GM12878 (cell line): Measurements from ENCODE around the gene DNAJB6. TPM values are rescaled to one million over a fixed set of nuclear protein-coding genes. Genes with fewer than 3 reads are reported as not detected.

ENCODE experiments used
- ATAC-seq: fragments of 200-7000 bp; cut with Tn5 transposase; 3 replicates; pipeline ENCODE4 v1.9.1; 2020; ENCODE audit warnings: mild to moderate bottlenecking, moderate library complexity
- BruUV-seq: library from RNA; stranded (reverse); fragments of 400-500 nt; replicated peaks from 2 replicates; lab custom pipeline; 2021; lab: Mats Ljungman, UMichigan
- CTCF ChIA-PET: fragments of 300-600 bp; sonication (Branson Sonifier 250); formaldehyde crosslinking; extraction: SDS; loops from one replicate; lab custom pipeline; 2021; ENCODE audit warnings: inconsistent platforms; lab: Yijun Ruan, JAX
- POLR2A ChIA-PET: fragments of 350-600 bp; formaldehyde crosslinking; extraction: SDS; loops from one replicate; lab custom pipeline; 2021; ENCODE audit warnings: inconsistent platforms; lab: Charles Lee
- RAD21 ChIA-PET: fragments of 300-600 bp; sonication (Branson Sonifier 250); formaldehyde crosslinking; loops from one replicate; lab custom pipeline; 2023; ENCODE audit warnings: antibody characterized with exemption; ENCODE audit not compliant: unreplicated experiment; lab: Charles Lee
- SMC1A ChIA-PET: fragments of 300-600 bp; sonication (Branson Sonifier 250); formaldehyde crosslinking; loops from one replicate; lab custom pipeline; 2023; ENCODE audit not compliant: unreplicated experiment, uncharacterized antibody; lab: Charles Lee
- DNase-seq: peaks from one replicate; pipeline ENCODE4 v3.0.0-alpha.2; 2011; ENCODE audit warnings: low read depth, low spot score
- FAIRE-seq: peaks from 3 replicates; lab custom pipeline; 2011; peaks lifted over from hg19 to GRCh38; lab: Jason Lieb, UNC
- H2AFZ ChIP-seq: 2 replicates; pipeline ENCODE4 v1.6.0; 2011; ENCODE audit warnings: low read depth, low read length, control low read depth; ENCODE audit not compliant: control insufficient read depth
- H3K27ac ChIP-seq: 2 replicates; pipeline ENCODE4 v1.5.1; 2011; ENCODE audit warnings: control low read depth; ENCODE audit not compliant: control insufficient read depth, insufficient read depth
- H3K27me3 ChIP-seq, 2 experiments: replicated peaks in 1 of 2; 2 replicates each; pipeline versions ENCODE4 v1.6.0 to v1.6.1; 2011; ENCODE audit warnings: low read length in 1 of 2; ENCODE audit not compliant: control insufficient read depth in 2 of 2, insufficient read depth in 2 of 2
- H3K36me3 ChIP-seq, 2 experiments: 2 replicates each; pipeline ENCODE4 v1.5.1; 2011; ENCODE audit warnings: low read length in 1 of 2; ENCODE audit not compliant: control insufficient read depth in 2 of 2, insufficient read depth in 2 of 2
- H3K4me1 ChIP-seq: 2 replicates; pipeline ENCODE4 v1.6.1; 2011; ENCODE audit warnings: mild to moderate bottlenecking, low read length, moderate library complexity, mixed read lengths; ENCODE audit not compliant: control insufficient read depth, insufficient read depth
- H3K4me2 ChIP-seq: 2 replicates; pipeline ENCODE4 v1.6.0; 2011; ENCODE audit warnings: control low read depth; ENCODE audit not compliant: control insufficient read depth, insufficient read depth
- H3K4me3 ChIP-seq: fragments of 200-600 bp; sonication (generic); 2 replicates; pipeline ENCODE4 v1.5.1; 2016
- H3K79me2 ChIP-seq: 2 replicates; pipeline ENCODE4 v1.6.0; 2011; ENCODE audit warnings: low read length; ENCODE audit not compliant: control insufficient read depth, insufficient read depth
- H3K9ac ChIP-seq: 2 replicates; pipeline ENCODE4 v1.8.0; 2011; ENCODE audit warnings: low read length, control low read depth, mixed read lengths; ENCODE audit not compliant: control insufficient read depth, insufficient read depth
- H3K9me3 ChIP-seq: replicated peaks from 3 replicates; pipeline ENCODE4 v1.5.1; 2011; ENCODE audit warnings: mild to moderate bottlenecking, low read length; ENCODE audit not compliant: control insufficient read depth, insufficient read depth
- H4K20me1 ChIP-seq: 2 replicates; pipeline ENCODE4 v1.6.0; 2011; ENCODE audit not compliant: control insufficient read depth, insufficient read depth
- BRCA1 ChIP-seq: IDR thresholded peaks from 2 replicates; pipeline ENCODE4 v1.6.1; 2011; ENCODE audit warnings: low read depth, low read length, improper control_type of control experiment
- EZH2 ChIP-seq: IDR thresholded peaks from 2 replicates; pipeline ENCODE4 v1.6.1; 2012; ENCODE audit warnings: low read depth, mild to moderate bottlenecking, control low read depth, inconsistent platforms, low read length, borderline replicate concordance; ENCODE audit not compliant: control insufficient read depth
- HSF1 ChIP-seq: fragments of 150-350 bp; IDR thresholded peaks from 2 replicates; pipeline ENCODE4 v1.6.1; 2014; ENCODE audit warnings: mild to moderate bottlenecking, low read depth, low read length
- MEF2A ChIP-seq: IDR thresholded peaks from 2 replicates; pipeline ENCODE4 v1.6.1; 2011; ENCODE audit warnings: low read depth, mild to moderate bottlenecking, low read length, moderate library complexity; ENCODE audit not compliant: insufficient read depth
- MLLT1 ChIP-seq: fragments of 450-650 bp; IDR thresholded peaks from 2 replicates; pipeline ENCODE4 v1.6.1; 2016; ENCODE audit warnings: mild to moderate bottlenecking
- NR2C1 ChIP-seq: fragments of 450-650 bp; IDR thresholded peaks from 2 replicates; pipeline ENCODE4 v1.6.1; 2017; ENCODE audit warnings: antibody characterized with exemption, mild to moderate bottlenecking, moderate library complexity
- RELA ChIP-seq: fragments of 450-650 bp; IDR thresholded peaks from 2 replicates; pipeline ENCODE4 v1.8.0; 2014; ENCODE audit warnings: borderline replicate concordance; ENCODE audit not compliant: partially characterized antibody
- RELB ChIP-seq: fragments of 450-650 bp; IDR thresholded peaks from 2 replicates; pipeline ENCODE4 v1.6.1; 2017; ENCODE audit warnings: low read depth, mild to moderate bottlenecking, moderate library complexity
- RUNX3 ChIP-seq: IDR thresholded peaks from 2 replicates; pipeline ENCODE4 v1.6.1; 2012; ENCODE audit warnings: low read length, inconsistent platforms
- TCF12 ChIP-seq: IDR thresholded peaks from 2 replicates; pipeline ENCODE4 v1.6.1; 2011; ENCODE audit warnings: low read depth, mild to moderate bottlenecking, low read length
- TCF3 ChIP-seq: IDR thresholded peaks from 2 replicates; pipeline ENCODE4 v1.6.1; 2012; ENCODE audit warnings: low read depth, mild to moderate bottlenecking, low read length, borderline replicate concordance; ENCODE audit not compliant: insufficient read depth
- ZNF687 ChIP-seq: fragments of 450-650 bp; IDR thresholded peaks from 2 replicates; pipeline ENCODE4 v1.6.1; 2017; ENCODE audit warnings: mild to moderate bottlenecking, moderate library complexity
- WGBS: methylation state at CpG from one replicate; pipeline ENCODE4 v1.1.6; 2016; ENCODE audit warnings: low lambda C conversion rate; ENCODE audit not compliant: insufficient replicate concordance, insufficient coverage; ENCODE audit errors: missing lambda C conversion rate; 5-methylcytosine and 5-hydroxymethylcytosine counted together
- in situ Hi-C: fragments of 300-500 bp; cut with MboI; formaldehyde crosslinking; loops from 9 replicates; pipeline ENCODE4 v1.14.3; 2018; ENCODE audit warnings: mixed read lengths
- intact Hi-C: fragments of 100-400 bp; cut with micrococcal nuclease; formaldehyde crosslinking; loops from one replicate; pipeline ENCODE4 v1.14.2; 2022; ENCODE audit not compliant: unreplicated experiment
- polyA plus RNA-seq, 11 experiments: library from polyadenylated mRNA; depleted of rRNA in 4 of 11; unstranded in 6 of 11; stranded (reverse) in 5 of 11; fragments of >200 nt; fragmentation: Nextera tagmentation in 4 of 11; fragmentation: Illumina TruSeq in 1 of 11; extraction: Ambion mirVana in 4 of 11; extraction: Trizol in 1 of 11; gene quantifications; 1 replicate in 1 of 11; 2 replicates in 10 of 11; pipeline versions ENCODE4 v1.2.1 to v1.2.3, GENCODE V29; 2011 to 2016; ENCODE audit warnings: inconsistent platforms in 2 of 11, missing spikeins in 2 of 11, low read depth in 1 of 11
- total RNA-seq, 4 experiments: library from RNA; depleted of rRNA in 3 of 4; stranded (reverse); fragments of >200 nt in 3 of 4; fragmentation: Illumina TruSeq in 1 of 4; extraction: Trizol in 1 of 4; gene quantifications; 2 replicates each; pipeline versions ENCODE4 v1.2.1 to v1.2.3, GENCODE V29; 2013 to 2021

Gene DNAJB6
- total and polyA plus RNA-seq, 10 of the 15 experiments (the other 5 are each of a cell fraction or from before 2014, with no cell fraction given), result 34.5 to 117 (median 53.1) TPM

GRCh38 chr7:157396316-157397035 is 59.7 kb downstream of the DNAJB6 start (continued):
- TF ChIP-seq TCF3, result no peak
- no peak for TF ChIP-seq RUNX3
- no peak for TF ChIP-seq RELB
- TF ChIP-seq ZNF687, result no peak

- intact Hi-C loops, result no loop called here
- Histone ChIP-seq H3K79me2 (no peaks in the 10 kb centered on the region; the same call in 1 of the 2 replicates), H3K9me3 (no peaks in the 10 kb centered on the region), H3K4me1 (no peaks in the 10 kb centered on the region), H3K4me3 (no peak overlapping the region), H3K4me2 (no peak overlapping the region), H3K27ac (no peak overlapping the region), H3K27me3 (no peaks in the 10 kb centered on the region), H2AFZ (no peak overlapping the region), H4K20me1 (no peaks in the 10 kb centered on the region), H3K36me3 (peaks cover 15% of the 10 kb centered on the region in 2 experiments), H3K9ac (no peak overlapping the region)
- ChIA-PET SMC1A (no interaction called here), CTCF (no interaction called here), RAD21 (no interaction called here), POLR2A (no interaction called here)
- no peak for ATAC-seq
- 98% methylated on average over 29 of the region's 31 CpGs for WGBS
- in situ Hi-C loops, result no loop called here
- BruUV-seq, result no TSS peak
- no peak for DNase-seq
- FAIRE-seq, result no peak
- TF ChIP-seq NR2C1 (no peak), RELA (no peak), TCF12 (no peak), MLLT1 (no peak), EZH2 (no peak), HSF1 (no peak), BRCA1 (no peak), MEF2A (no peak)
Observed at GRCh38 chr7:157397036-157397720, 60.4 kb downstream of the DNAJB6 start.
